GM23338 (cell line): Measurements from ENCODE around the gene FHAD1. TPM values are rescaled to one million over a fixed set of nuclear protein-coding genes. Genes with fewer than 3 reads are reported as not detected.

Source experiments
- ATAC-seq: fragments of 200-7000 bp; cut with Tn5 transposase; 3 replicates; pipeline ENCODE4 v1.9.1; 2020
- DNase-seq: peaks from one replicate; pipeline ENCODE4 v3.0.0-alpha.2; 2015; ENCODE audit warnings: low spot score
- H2AFZ ChIP-seq: fragments of 200-600 bp; sonication (generic); 2 replicates; pipeline ENCODE4 v1.8.0; 2016; ENCODE audit warnings: antibody characterized with exemption, mild to moderate bottlenecking, moderate library complexity
- H3F3A ChIP-seq: fragments of 200-600 bp; sonication (generic); replicated peaks from 2 replicates; pipeline ENCODE4 v1.8.0; 2017; ENCODE audit warnings: antibody characterized with exemption, mixed run types, low read depth
- H3K27ac ChIP-seq: fragments of 200-600 bp; sonication (generic); 2 replicates; pipeline ENCODE4 v1.6.1; 2016; ENCODE audit warnings: low read depth
- H3K27me3 ChIP-seq: fragments of 200-600 bp; sonication (generic); 2 replicates; pipeline ENCODE4 v1.8.0; 2016; ENCODE audit warnings: mild to moderate bottlenecking, mixed run types, moderate library complexity; ENCODE audit not compliant: insufficient read depth
- H3K36me3 ChIP-seq: fragments of 200-600 bp; sonication (generic); 2 replicates; pipeline ENCODE4 v1.8.0; 2016; ENCODE audit warnings: mild to moderate bottlenecking; ENCODE audit not compliant: insufficient read depth
- H3K4me1 ChIP-seq: fragments of 200-600 bp; sonication (generic); 2 replicates; pipeline ENCODE4 v1.8.0; 2016; ENCODE audit warnings: mild to moderate bottlenecking, moderate library complexity; ENCODE audit not compliant: insufficient read depth
- H3K4me2 ChIP-seq: fragments of 200-600 bp; sonication (generic); 2 replicates; pipeline ENCODE4 v1.7.1; 2017; ENCODE audit warnings: mixed run types
- H3K4me3 ChIP-seq: fragments of 200-600 bp; sonication (generic); 2 replicates; pipeline ENCODE4 v1.6.1; 2016; ENCODE audit warnings: mixed run types
- H3K79me2 ChIP-seq: fragments of 200-600 bp; sonication (generic); replicated peaks from 2 replicates; pipeline ENCODE4 v1.8.0; 2017; ENCODE audit warnings: mild to moderate bottlenecking; ENCODE audit not compliant: insufficient read depth
- H3K9me2 ChIP-seq: fragments of 200-600 bp; sonication (generic); 2 replicates; pipeline ENCODE4 v1.8.0; 2017; ENCODE audit not compliant: insufficient read depth
- H4K20me1 ChIP-seq: fragments of 200-600 bp; sonication (generic); replicated peaks from 2 replicates; pipeline ENCODE4 v1.8.0; 2017; ENCODE audit warnings: mild to moderate bottlenecking; ENCODE audit not compliant: insufficient read depth
- H3K27ac Mint-ChIP-seq: 2 replicates; pipeline ENCODE4 v1.8.0; 2020; ENCODE audit warnings: inconsistent platforms, mild to moderate bottlenecking, moderate library complexity, mixed read lengths
- H3K27me3 Mint-ChIP-seq: 3 replicates; pipeline ENCODE4 v1.8.0; 2022; ENCODE audit warnings: low read depth, mild to moderate bottlenecking, moderate library complexity, mixed read lengths, inconsistent platforms; ENCODE audit not compliant: insufficient read depth, poor library complexity
- H3K36me3 Mint-ChIP-seq: 3 replicates; pipeline ENCODE4 v1.8.0; 2021; ENCODE audit warnings: low read depth, mild to moderate bottlenecking, inconsistent platforms, moderate library complexity, mixed read lengths
- H3K4me1 Mint-ChIP-seq: 3 replicates; pipeline ENCODE4 v1.8.0; 2020; ENCODE audit warnings: mild to moderate bottlenecking, inconsistent platforms, mixed read lengths
- H3K4me3 Mint-ChIP-seq: 3 replicates; pipeline ENCODE4 v1.8.0; 2021; ENCODE audit warnings: moderate library complexity, mild to moderate bottlenecking, inconsistent platforms, mixed read lengths
- H3K9me3 Mint-ChIP-seq: 3 replicates; pipeline ENCODE4 v1.8.0; 2020; ENCODE audit warnings: moderate library complexity, mild to moderate bottlenecking, inconsistent platforms, mixed read lengths
- CREB1 ChIP-seq: fragments of 250-450 bp; sonication (Bioruptor Pico); IDR thresholded peaks from 2 replicates; pipeline ENCODE4 v1.5.0; 2020; ENCODE audit warnings: low read depth, mild to moderate bottlenecking, moderate library complexity
- EZH2 ChIP-seq: fragments of 200-600 bp; sonication (generic); IDR thresholded peaks from one replicate; pipeline ENCODE4 v1.8.0; 2017; ENCODE audit warnings: antibody characterized with exemption, mild to moderate bottlenecking, low read depth; ENCODE audit not compliant: unreplicated experiment
- EZH2phosphoT487 ChIP-seq: fragments of 200-600 bp; sonication (generic); IDR thresholded peaks from one replicate; pipeline ENCODE4 v1.8.1; 2018; ENCODE audit warnings: antibody characterized with exemption; ENCODE audit not compliant: unreplicated experiment
- JUNB ChIP-seq: IDR thresholded peaks from one replicate; pipeline ENCODE4 v1.6.1; 2016; ENCODE audit warnings: antibody characterized with exemption; ENCODE audit not compliant: unreplicated experiment
- NANOG ChIP-seq: IDR thresholded peaks from 2 replicates; pipeline ENCODE4 v1.6.1; 2016; ENCODE audit warnings: antibody characterized with exemption, borderline replicate concordance
- POLR2AphosphoS5 ChIP-seq: IDR thresholded peaks from 2 replicates; pipeline ENCODE4 v1.6.1; 2016; ENCODE audit warnings: antibody characterized with exemption, low read depth
- STAT1 ChIP-seq: IDR thresholded peaks from one replicate; pipeline ENCODE4 v1.6.1; 2016; ENCODE audit warnings: antibody characterized with exemption; ENCODE audit not compliant: unreplicated experiment
- ZNF114 ChIP-seq: fragments of 250-450 bp; sonication (Bioruptor Pico); IDR thresholded peaks from 2 replicates; pipeline ENCODE4 v1.5.0; 2020; ENCODE audit warnings: mild to moderate bottlenecking, moderate library complexity
- ZNF331 ChIP-seq: fragments of 250-450 bp; sonication (Bioruptor Pico); IDR thresholded peaks from 2 replicates; pipeline ENCODE4 v1.5.0; 2020; ENCODE audit warnings: low read depth, mild to moderate bottlenecking, moderate library complexity
- polyA plus RNA-seq: library from polyadenylated mRNA; unstranded; fragments of >200 nt; fragmentation: Nextera tagmentation; extraction: Ambion mirVana; gene quantifications from 2 replicates; pipeline ENCODE4 v1.2.1, GENCODE V29; 2016
- total RNA-seq: library from RNA; depleted of rRNA; stranded (reverse); fragments of >200 nt; shearing (Covaris generic); gene quantifications from 2 replicates; pipeline ENCODE4 v1.2.3, GENCODE V29; 2014
- TF ChIP-seq, protein P1 (sequence below): IDR thresholded peaks from 2 replicates; pipeline ENCODE4 v1.6.1; 2016; ENCODE audit warnings: antibody characterized with exemption
- TF ChIP-seq, protein P2 (sequence below), 2 experiments: fragments of 200-600 bp in 1 of 2; sonication (generic) in 1 of 2; conservative IDR thresholded peaks; 2 replicates each; pipeline versions ENCODE4 v1.5.1 to v1.6.1; 2016 to 2017; ENCODE audit warnings: antibody characterized with exemption in 2 of 2, low read depth in 2 of 2, mild to moderate bottlenecking in 2 of 2, moderate library complexity in 1 of 2
- TF ChIP-seq, protein P3 (sequence below): fragments of 250-450 bp; sonication (Bioruptor Pico); IDR thresholded peaks from 2 replicates; pipeline ENCODE4 v1.5.0; 2020; ENCODE audit warnings: mild to moderate bottlenecking, moderate library complexity
- TF ChIP-seq, protein P4 (sequence below): IDR thresholded peaks from one replicate; pipeline ENCODE4 v1.6.1; 2018; ENCODE audit warnings: antibody characterized with exemption; ENCODE audit not compliant: unreplicated experiment

FHAD1 gene
- total and polyA plus RNA-seq, 2 experiments from 2014 or later: 1.8 to 3.3 TPM

DNA sequence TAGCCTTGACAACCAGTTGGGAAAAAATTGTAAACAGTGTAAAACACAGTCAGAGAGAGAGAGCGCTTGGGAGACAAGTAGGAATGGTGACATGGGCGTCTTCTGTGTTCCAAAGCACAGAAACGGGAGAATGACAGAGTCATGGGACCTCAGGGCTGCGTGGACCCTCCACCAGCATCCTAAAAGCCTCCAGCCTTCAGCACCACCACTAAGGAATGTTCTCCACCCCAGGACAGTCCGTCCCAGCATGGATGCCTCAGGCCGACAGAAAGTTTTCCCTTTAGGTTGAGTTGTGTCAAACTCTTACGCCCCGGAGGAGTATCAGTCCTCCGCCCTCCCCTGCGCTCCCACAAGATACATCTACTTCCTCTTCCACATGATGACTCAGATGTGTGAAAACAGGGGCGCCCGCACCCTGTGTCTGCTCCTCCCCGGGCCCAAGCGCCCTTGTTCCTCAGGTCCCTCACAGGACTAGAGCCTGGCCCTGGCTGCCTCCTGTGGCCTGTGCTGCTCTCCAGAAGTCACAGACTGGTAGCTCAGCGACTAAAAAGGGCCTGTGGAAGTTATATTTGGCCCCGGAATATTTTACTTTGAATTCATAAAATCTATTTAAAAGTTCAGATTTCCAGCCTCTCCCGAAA is 98.8 kb downstream of the FHAD1 start:
- H3K27me3 Mint-ChIP-seq: peaks cover 11% of the 10 kb centered on the region
- no peaks in the 10 kb centered on the region for H3K4me1 Mint-ChIP-seq
- H3K79me2 ChIP-seq: no peaks in the 10 kb centered on the region
- no peak overlapping the region for H3K27ac ChIP-seq
- no peaks in the 10 kb centered on the region for H3K36me3 ChIP-seq
- no peaks in the 10 kb centered on the region for H3K4me1 ChIP-seq
- H2AFZ ChIP-seq: no peak overlapping the region
- H3K9me2 ChIP-seq: no peaks in the 10 kb centered on the region
- H3K4me3 Mint-ChIP-seq: no peak overlapping the region
- no peak overlapping the region for H3K27ac Mint-ChIP-seq
- no peaks in the 10 kb centered on the region for H3F3A ChIP-seq
- H3K36me3 Mint-ChIP-seq: no peaks in the 10 kb centered on the region
- no peaks in the 10 kb centered on the region for H3K9me3 Mint-ChIP-seq
- H3K4me2 ChIP-seq: no peak overlapping the region
- no peaks in the 10 kb centered on the region for H3K27me3 ChIP-seq
- H4K20me1 ChIP-seq: no peaks in the 10 kb centered on the region
- ATAC-seq (no peak), DNase-seq (no peak)
- no peak overlapping the region for H3K4me3 ChIP-seq
- TF ChIP-seq ZNF331 (CRISPR knock-in tag) (no peak), POLR2AphosphoS5 (no peak), STAT1 (no peak), NANOG (no peak), EZH2 (no peak), EZH2phosphoT487 (no peak), CREB1 (no peak), JUNB (no peak), ZNF114 (CRISPR knock-in tag) (no peak)
- TF ChIP-seq, protein P1, sequence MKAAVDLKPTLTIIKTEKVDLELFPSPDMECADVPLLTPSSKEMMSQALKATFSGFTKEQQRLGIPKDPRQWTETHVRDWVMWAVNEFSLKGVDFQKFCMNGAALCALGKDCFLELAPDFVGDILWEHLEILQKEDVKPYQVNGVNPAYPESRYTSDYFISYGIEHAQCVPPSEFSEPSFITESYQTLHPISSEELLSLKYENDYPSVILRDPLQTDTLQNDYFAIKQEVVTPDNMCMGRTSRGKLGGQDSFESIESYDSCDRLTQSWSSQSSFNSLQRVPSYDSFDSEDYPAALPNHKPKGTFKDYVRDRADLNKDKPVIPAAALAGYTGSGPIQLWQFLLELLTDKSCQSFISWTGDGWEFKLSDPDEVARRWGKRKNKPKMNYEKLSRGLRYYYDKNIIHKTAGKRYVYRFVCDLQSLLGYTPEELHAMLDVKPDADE: no peak
- TF ChIP-seq, protein P2, sequence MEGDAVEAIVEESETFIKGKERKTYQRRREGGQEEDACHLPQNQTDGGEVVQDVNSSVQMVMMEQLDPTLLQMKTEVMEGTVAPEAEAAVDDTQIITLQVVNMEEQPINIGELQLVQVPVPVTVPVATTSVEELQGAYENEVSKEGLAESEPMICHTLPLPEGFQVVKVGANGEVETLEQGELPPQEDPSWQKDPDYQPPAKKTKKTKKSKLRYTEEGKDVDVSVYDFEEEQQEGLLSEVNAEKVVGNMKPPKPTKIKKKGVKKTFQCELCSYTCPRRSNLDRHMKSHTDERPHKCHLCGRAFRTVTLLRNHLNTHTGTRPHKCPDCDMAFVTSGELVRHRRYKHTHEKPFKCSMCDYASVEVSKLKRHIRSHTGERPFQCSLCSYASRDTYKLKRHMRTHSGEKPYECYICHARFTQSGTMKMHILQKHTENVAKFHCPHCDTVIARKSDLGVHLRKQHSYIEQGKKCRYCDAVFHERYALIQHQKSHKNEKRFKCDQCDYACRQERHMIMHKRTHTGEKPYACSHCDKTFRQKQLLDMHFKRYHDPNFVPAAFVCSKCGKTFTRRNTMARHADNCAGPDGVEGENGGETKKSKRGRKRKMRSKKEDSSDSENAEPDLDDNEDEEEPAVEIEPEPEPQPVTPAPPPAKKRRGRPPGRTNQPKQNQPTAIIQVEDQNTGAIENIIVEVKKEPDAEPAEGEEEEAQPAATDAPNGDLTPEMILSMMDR (conservative IDR thresholded peaks at IDR 0.05; ENCODE audit: low read depth in 2 of 2): no peak
- TF ChIP-seq, protein P3, sequence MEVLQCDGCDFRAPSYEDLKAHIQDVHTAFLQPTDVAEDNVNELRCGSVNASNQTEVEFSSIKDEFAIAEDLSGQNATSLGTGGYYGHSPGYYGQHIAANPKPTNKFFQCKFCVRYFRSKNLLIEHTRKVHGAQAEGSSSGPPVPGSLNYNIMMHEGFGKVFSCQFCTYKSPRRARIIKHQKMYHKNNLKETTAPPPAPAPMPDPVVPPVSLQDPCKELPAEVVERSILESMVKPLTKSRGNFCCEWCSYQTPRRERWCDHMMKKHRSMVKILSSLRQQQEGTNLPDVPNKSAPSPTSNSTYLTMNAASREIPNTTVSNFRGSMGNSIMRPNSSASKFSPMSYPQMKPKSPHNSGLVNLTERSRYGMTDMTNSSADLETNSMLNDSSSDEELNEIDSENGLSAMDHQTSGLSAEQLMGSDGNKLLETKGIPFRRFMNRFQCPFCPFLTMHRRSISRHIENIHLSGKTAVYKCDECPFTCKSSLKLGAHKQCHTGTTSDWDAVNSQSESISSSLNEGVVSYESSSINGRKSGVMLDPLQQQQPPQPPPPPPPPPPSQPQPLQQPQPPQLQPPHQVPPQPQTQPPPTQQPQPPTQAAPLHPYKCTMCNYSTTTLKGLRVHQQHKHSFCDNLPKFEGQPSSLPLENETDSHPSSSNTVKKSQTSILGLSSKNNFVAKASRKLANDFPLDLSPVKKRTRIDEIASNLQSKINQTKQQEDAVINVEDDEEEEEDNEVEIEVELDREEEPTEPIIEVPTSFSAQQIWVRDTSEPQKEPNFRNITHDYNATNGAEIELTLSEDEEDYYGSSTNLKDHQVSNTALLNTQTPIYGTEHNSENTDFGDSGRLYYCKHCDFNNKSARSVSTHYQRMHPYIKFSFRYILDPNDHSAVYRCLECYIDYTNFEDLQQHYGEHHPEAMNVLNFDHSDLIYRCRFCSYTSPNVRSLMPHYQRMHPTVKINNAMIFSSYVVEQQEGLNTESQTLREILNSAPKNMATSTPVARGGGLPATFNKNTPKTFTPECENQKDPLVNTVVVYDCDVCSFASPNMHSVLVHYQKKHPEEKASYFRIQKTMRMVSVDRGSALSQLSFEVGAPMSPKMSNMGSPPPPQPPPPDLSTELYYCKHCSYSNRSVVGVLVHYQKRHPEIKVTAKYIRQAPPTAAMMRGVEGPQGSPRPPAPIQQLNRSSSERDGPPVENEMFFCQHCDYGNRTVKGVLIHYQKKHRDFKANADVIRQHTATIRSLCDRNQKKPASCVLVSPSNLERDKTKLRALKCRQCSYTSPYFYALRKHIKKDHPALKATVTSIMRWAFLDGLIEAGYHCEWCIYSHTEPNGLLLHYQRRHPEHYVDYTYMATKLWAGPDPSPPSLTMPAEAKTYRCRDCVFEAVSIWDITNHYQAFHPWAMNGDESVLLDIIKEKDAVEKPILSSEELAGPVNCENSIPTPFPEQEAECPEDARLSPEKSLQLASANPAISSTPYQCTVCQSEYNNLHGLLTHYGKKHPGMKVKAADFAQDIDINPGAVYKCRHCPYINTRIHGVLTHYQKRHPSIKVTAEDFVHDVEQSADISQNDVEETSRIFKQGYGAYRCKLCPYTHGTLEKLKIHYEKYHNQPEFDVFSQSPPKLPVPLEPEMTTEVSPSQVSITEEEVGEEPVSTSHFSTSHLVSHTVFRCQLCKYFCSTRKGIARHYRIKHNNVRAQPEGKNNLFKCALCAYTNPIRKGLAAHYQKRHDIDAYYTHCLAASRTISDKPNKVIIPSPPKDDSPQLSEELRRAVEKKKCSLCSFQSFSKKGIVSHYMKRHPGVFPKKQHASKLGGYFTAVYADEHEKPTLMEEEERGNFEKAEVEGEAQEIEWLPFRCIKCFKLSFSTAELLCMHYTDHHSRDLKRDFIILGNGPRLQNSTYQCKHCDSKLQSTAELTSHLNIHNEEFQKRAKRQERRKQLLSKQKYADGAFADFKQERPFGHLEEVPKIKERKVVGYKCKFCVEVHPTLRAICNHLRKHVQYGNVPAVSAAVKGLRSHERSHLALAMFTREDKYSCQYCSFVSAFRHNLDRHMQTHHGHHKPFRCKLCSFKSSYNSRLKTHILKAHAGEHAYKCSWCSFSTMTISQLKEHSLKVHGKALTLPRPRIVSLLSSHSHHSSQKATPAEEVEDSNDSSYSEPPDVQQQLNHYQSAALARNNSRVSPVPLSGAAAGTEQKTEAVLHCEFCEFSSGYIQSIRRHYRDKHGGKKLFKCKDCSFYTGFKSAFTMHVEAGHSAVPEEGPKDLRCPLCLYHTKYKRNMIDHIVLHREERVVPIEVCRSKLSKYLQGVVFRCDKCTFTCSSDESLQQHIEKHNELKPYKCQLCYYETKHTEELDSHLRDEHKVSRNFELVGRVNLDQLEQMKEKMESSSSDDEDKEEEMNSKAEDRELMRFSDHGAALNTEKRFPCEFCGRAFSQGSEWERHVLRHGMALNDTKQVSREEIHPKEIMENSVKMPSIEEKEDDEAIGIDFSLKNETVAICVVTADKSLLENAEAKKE (CRISPR knock-in tag): no peak
- TF ChIP-seq, protein P4, sequence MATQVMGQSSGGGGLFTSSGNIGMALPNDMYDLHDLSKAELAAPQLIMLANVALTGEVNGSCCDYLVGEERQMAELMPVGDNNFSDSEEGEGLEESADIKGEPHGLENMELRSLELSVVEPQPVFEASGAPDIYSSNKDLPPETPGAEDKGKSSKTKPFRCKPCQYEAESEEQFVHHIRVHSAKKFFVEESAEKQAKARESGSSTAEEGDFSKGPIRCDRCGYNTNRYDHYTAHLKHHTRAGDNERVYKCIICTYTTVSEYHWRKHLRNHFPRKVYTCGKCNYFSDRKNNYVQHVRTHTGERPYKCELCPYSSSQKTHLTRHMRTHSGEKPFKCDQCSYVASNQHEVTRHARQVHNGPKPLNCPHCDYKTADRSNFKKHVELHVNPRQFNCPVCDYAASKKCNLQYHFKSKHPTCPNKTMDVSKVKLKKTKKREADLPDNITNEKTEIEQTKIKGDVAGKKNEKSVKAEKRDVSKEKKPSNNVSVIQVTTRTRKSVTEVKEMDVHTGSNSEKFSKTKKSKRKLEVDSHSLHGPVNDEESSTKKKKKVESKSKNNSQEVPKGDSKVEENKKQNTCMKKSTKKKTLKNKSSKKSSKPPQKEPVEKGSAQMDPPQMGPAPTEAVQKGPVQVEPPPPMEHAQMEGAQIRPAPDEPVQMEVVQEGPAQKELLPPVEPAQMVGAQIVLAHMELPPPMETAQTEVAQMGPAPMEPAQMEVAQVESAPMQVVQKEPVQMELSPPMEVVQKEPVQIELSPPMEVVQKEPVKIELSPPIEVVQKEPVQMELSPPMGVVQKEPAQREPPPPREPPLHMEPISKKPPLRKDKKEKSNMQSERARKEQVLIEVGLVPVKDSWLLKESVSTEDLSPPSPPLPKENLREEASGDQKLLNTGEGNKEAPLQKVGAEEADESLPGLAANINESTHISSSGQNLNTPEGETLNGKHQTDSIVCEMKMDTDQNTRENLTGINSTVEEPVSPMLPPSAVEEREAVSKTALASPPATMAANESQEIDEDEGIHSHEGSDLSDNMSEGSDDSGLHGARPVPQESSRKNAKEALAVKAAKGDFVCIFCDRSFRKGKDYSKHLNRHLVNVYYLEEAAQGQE: no peak
